HepG2 (cell line): Measurements from ENCODE around the gene TPH1. TPM values are rescaled to one million over a fixed set of nuclear protein-coding genes. Genes with fewer than 3 reads are reported as not detected.

ENCODE experiments used
- ATAC-seq: fragments of 200-7000 bp; cut with Tn5 transposase; 3 replicates; pipeline ENCODE4 v1.9.1; 2020; ENCODE audit warnings: mild to moderate bottlenecking, moderate library complexity
- Bru-seq: library from RNA; stranded (reverse); fragments of 400-500 nt; gene quantifications from one replicate; lab custom pipeline; 2021; lab: Mats Ljungman, UMichigan
- BruChase-seq, 2 experiments: library from RNA; stranded (reverse); fragments of 400-500 nt; gene quantifications; one replicate each; lab custom pipeline; 2021; lab: Mats Ljungman, UMichigan
- BruUV-seq: library from RNA; stranded (reverse); fragments of 400-500 nt; replicated peaks from 2 replicates; lab custom pipeline; 2021; lab: Mats Ljungman, UMichigan
- CTCF ChIA-PET: fragments of 300-600 bp; formaldehyde crosslinking; extraction: SDS; loops from one replicate; lab custom pipeline; 2021; ENCODE audit warnings: low total read pairs, inconsistent platforms, low intra/inter-chr PET ratio; lab: Yijun Ruan, JAX
- POLR2A ChIA-PET: fragments of 350-600 bp; sonication (Branson Sonifier 250); formaldehyde crosslinking; loops from one replicate; lab custom pipeline; 2020; ENCODE audit warnings: antibody characterized with exemption, inconsistent platforms; lab: Yijun Ruan, JAX
- DNase-seq: peaks from one replicate; pipeline ENCODE4 v3.0.0-alpha.2; 2015; ENCODE audit warnings: low spot score
- FAIRE-seq: peaks from 3 replicates; lab custom pipeline; 2011; peaks lifted over from hg19 to GRCh38; lab: Jason Lieb, UNC
- H2AFZ ChIP-seq: one replicate; pipeline ENCODE4 v1.6.1; 2011; ENCODE audit warnings: low read length, inconsistent platforms
- H3K27ac ChIP-seq: fragments of 300-600 bp; 3 replicates; pipeline ENCODE4 v1.8.0; 2011; ENCODE audit warnings: mixed run types, mild to moderate bottlenecking, mixed read lengths, low read length, inconsistent platforms; ENCODE audit not compliant: insufficient read depth; ENCODE audit errors: extremely low read length
- H3K27me3 ChIP-seq, 2 experiments: fragments of 200-600 bp in 1 of 2; 2 replicates in 1 of 2; 3 replicates in 1 of 2; pipeline versions ENCODE4 v1.6.0 to v1.8.0; 2011; ENCODE audit warnings: low read length in 2 of 2, mild to moderate bottlenecking in 2 of 2, moderate library complexity in 2 of 2, inconsistent platforms in 1 of 2; ENCODE audit not compliant: insufficient read depth in 2 of 2, control insufficient read depth in 1 of 2
- H3K36me3 ChIP-seq, 2 experiments: fragments of 200-600 bp in 1 of 2; replicated peaks in 1 of 2; 2 replicates in 1 of 2; 3 replicates in 1 of 2; pipeline versions ENCODE4 v1.5.1 to v1.8.0; 2011; ENCODE audit warnings: low read length in 2 of 2, inconsistent platforms in 1 of 2; ENCODE audit not compliant: insufficient read depth in 2 of 2, control insufficient read depth in 1 of 2
- H3K4me1 ChIP-seq: 2 replicates; pipeline ENCODE4 v1.5.1; 2012; ENCODE audit warnings: low read length, inconsistent platforms; ENCODE audit not compliant: insufficient read depth
- H3K4me2 ChIP-seq: 2 replicates; pipeline ENCODE4 v1.6.0; 2011; ENCODE audit warnings: low read depth, low read length, inconsistent platforms
- H3K4me3 ChIP-seq, 3 experiments: fragments of 200-600 bp in 1 of 3; sonication (generic), shearing (Covaris generic) in 1 of 3; replicated peaks in 1 of 3; 2 replicates each; pipeline ENCODE4 v1.5.1; 2011 to 2016; ENCODE audit warnings: low read length in 3 of 3, inconsistent platforms in 2 of 3, low read depth in 2 of 3, mild to moderate bottlenecking in 2 of 3, control low read depth in 1 of 3, mixed read lengths in 1 of 3; ENCODE audit not compliant: insufficient read depth in 1 of 3
- H3K79me2 ChIP-seq: one replicate; pipeline ENCODE4 v1.6.1; 2011; ENCODE audit warnings: low read length, inconsistent platforms; ENCODE audit not compliant: insufficient read depth
- H3K9ac ChIP-seq: 2 replicates; pipeline ENCODE4 v1.6.0; 2011; ENCODE audit warnings: mild to moderate bottlenecking, low read depth, low read length, inconsistent platforms; ENCODE audit not compliant: insufficient read depth
- H3K9me3 ChIP-seq: 2 replicates; pipeline ENCODE4 v1.5.1; 2012; ENCODE audit warnings: mild to moderate bottlenecking, low read length
- H4K20me1 ChIP-seq: 2 replicates; pipeline ENCODE4 v1.6.0; 2011; ENCODE audit warnings: inconsistent platforms, mild to moderate bottlenecking, low read length, moderate library complexity; ENCODE audit not compliant: insufficient read depth
- GLMP ChIP-seq: sonication (generic); formaldehyde crosslinking; IDR thresholded peaks from 2 replicates; pipeline ENCODE4 v1.9.0; 2021; ENCODE audit warnings: missing genetic modification reagents, mild to moderate bottlenecking, borderline replicate concordance
- MIXL1 ChIP-seq: IDR thresholded peaks from 2 replicates; pipeline ENCODE4 v1.6.1; 2016
- MLLT10 ChIP-seq: sonication (generic); formaldehyde crosslinking; IDR thresholded peaks from 2 replicates; pipeline ENCODE4 v1.4.0; 2020; ENCODE audit warnings: missing genetic modification reagents
- MYNN ChIP-seq: sonication (generic); formaldehyde crosslinking; IDR thresholded peaks from 2 replicates; pipeline ENCODE4 v1.4.0; 2020; ENCODE audit warnings: mild to moderate bottlenecking, low read depth, missing genetic modification reagents
- NFRKB ChIP-seq: fragments of 450-650 bp; IDR thresholded peaks from 2 replicates; pipeline ENCODE4 v1.6.1; 2017
- REXO4 ChIP-seq: sonication (generic); formaldehyde crosslinking; IDR thresholded peaks from 2 replicates; pipeline ENCODE4 v1.8.0; 2022; ENCODE audit warnings: missing genetic modification reagents, mild to moderate bottlenecking, borderline replicate concordance
- SMYD3 ChIP-seq: sonication (generic); formaldehyde crosslinking; IDR thresholded peaks from 2 replicates; pipeline ENCODE4 v1.8.1; 2023; ENCODE audit warnings: mild to moderate bottlenecking, missing genetic modification reagents
- U2AF1 ChIP-seq: fragments of 200-400 bp; formaldehyde crosslinking; optimal IDR thresholded peaks from 2 replicates; pipeline ENCODE3; 2017; ENCODE audit warnings: mild to moderate bottlenecking, low read depth, low read length
- ZFP62 ChIP-seq: sonication (generic); formaldehyde crosslinking; IDR thresholded peaks from 2 replicates; pipeline ENCODE4 v1.4.0; 2020; ENCODE audit warnings: missing genetic modification reagents
- ZNF589 ChIP-seq: sonication (generic); formaldehyde crosslinking; conservative IDR thresholded peaks from 2 replicates; pipeline ENCODE4 v1.8.0; 2022; ENCODE audit warnings: mild to moderate bottlenecking, moderate library complexity, missing genetic modification reagents
- ZNF777 ChIP-seq: sonication (generic); formaldehyde crosslinking; IDR thresholded peaks from 2 replicates; pipeline ENCODE4 v1.4.0; 2020; ENCODE audit warnings: missing genetic modification reagents
- WGBS: methylation state at CpG from one replicate; pipeline ENCODE4 v1.1.6; 2017; ENCODE audit warnings: low lambda C conversion rate; 5-methylcytosine and 5-hydroxymethylcytosine counted together
- in situ Hi-C: cut with HindIII; loops from 2 replicates; pipeline ENCODE4 v1.10.0; 2017; ENCODE audit warnings: low pct_unique_long_range_greater_than_20kb; ENCODE audit not compliant: extremely low pct_ligation_motif_present
- intact Hi-C: fragments of 100-400 bp; cut with micrococcal nuclease; formaldehyde crosslinking; loops from one replicate; pipeline ENCODE4 v1.10.0; 2022; ENCODE audit not compliant: unreplicated experiment
- long read RNA-seq, 2 experiments: library from RNA in 1 of 2; library from polyadenylated mRNA in 1 of 2; stranded (forward) in 1 of 2; unstranded in 1 of 2; transcript quantifications; one replicate each; pipeline ENCODE4 v2.0.0, GENCODE V29; 2019 to 2022
- polyA minus RNA-seq, 3 experiments: library from RNA; depleted of rRNA, polyadenylated mRNA; stranded (reverse); fragments of >200 nt; gene quantifications; 2 replicates each; pipeline ENCODE4 v1.2.3, GENCODE V29; 2011; ENCODE audit warnings: low replicate concordance in 1 of 3
- polyA plus RNA-seq, 8 experiments: library from polyadenylated mRNA; depleted of rRNA in 3 of 8; stranded (reverse) in 7 of 8; unstranded in 1 of 8; fragments of >200 nt; fragmentation: Illumina TruSeq in 4 of 8; extraction: Trizol in 4 of 8; gene quantifications; 2 replicates each; pipeline versions ENCODE4 v1.2.1 to v1.2.3, GENCODE V29; 2011 to 2016; ENCODE audit warnings: low read depth in 4 of 8, missing spikeins in 1 of 8, mixed read lengths in 1 of 8; ENCODE audit not compliant: insufficient read depth in 1 of 8
- total RNA-seq, 5 experiments: library from RNA; depleted of rRNA; stranded (reverse); fragments of >200 nt; fragmentation: Illumina TruSeq; extraction: Trizol; gene quantifications; 2 replicates each; pipeline ENCODE4 v1.2.3, GENCODE V29; 2016; ENCODE audit warnings: low read depth in 1 of 5
- TF ChIP-seq, protein P1 (sequence below): IDR thresholded peaks from 2 replicates; pipeline ENCODE4 v1.6.1; 2012; ENCODE audit warnings: inconsistent platforms
- TF ChIP-seq, protein P2 (sequence below): sonication (generic); formaldehyde crosslinking; IDR thresholded peaks from 2 replicates; pipeline ENCODE4 v1.4.0; 2020; ENCODE audit warnings: missing genetic modification reagents, borderline replicate concordance

Gene TPH1
- 0.22 and 0.53 TPM in 2 replicates for total RNA-seq (2016; rRNA removed; fragmentation: Illumina TruSeq; extraction: Trizol)
- total RNA-seq (2016; cell fraction: cytosol; rRNA removed; fragmentation: Illumina TruSeq; extraction: Trizol; ENCODE audit: low read depth), result not detected in 2 replicates
- 0.25 and 0.45 TPM in 2 replicates for total RNA-seq (2016; cell fraction: insoluble cytoplasmic fraction; rRNA removed; fragmentation: Illumina TruSeq; extraction: Trizol)
- 0.10 and 0.22 TPM in 2 replicates for total RNA-seq (2016; cell fraction: membrane; rRNA removed; fragmentation: Illumina TruSeq; extraction: Trizol)
- total RNA-seq (2016; cell fraction: nucleus; rRNA removed; fragmentation: Illumina TruSeq; extraction: Trizol), result 1.6 and 2.1 TPM in 2 replicates
- polyA plus RNA-seq (2011; rRNA removed), result 0.22 and 0.26 TPM in 2 replicates
- 0.03 and 0.06 TPM in 2 replicates for polyA plus RNA-seq (2011; cell fraction: cytosol; rRNA removed)
- polyA plus RNA-seq (2011; cell fraction: nucleus; rRNA removed), result 0.63 and 0.69 TPM in 2 replicates
- polyA plus RNA-seq (2012), result 0.15 and 0.25 TPM in 2 replicates
- polyA plus RNA-seq (2016; cell fraction: cytosol; fragmentation: Illumina TruSeq; extraction: Trizol; ENCODE audit: low read depth), result 0.02 TPM in 1 of 2 replicates, not detected in the other
- 0.19 and 0.21 TPM in 2 replicates for polyA plus RNA-seq (2016; cell fraction: insoluble cytoplasmic fraction; fragmentation: Illumina TruSeq; extraction: Trizol; ENCODE audit: low read depth)
- 0.03 and 0.06 TPM in 2 replicates for polyA plus RNA-seq (2016; cell fraction: membrane; fragmentation: Illumina TruSeq; extraction: Trizol; ENCODE audit: low read depth)
- 4.5 and 7.4 TPM in 2 replicates for polyA plus RNA-seq (2016; cell fraction: nucleus; fragmentation: Illumina TruSeq; extraction: Trizol; ENCODE audit: insufficient read depth, low read depth)
- polyA minus RNA-seq (2011; rRNA and poly(A)+ RNA removed; ENCODE audit: low replicate concordance), result 0.04 TPM in 1 of 2 replicates, not detected in the other
- polyA minus RNA-seq (2011; cell fraction: cytosol; rRNA and poly(A)+ RNA removed), result not detected in 2 replicates
- 0.50 and 0.77 TPM in 2 replicates for polyA minus RNA-seq (2011; cell fraction: nucleus; rRNA and poly(A)+ RNA removed)
- Bru-seq, nascent RNA, result percentile 34 among the genes with signal in this experiment
- BruChase-seq, experiment 1, labeled RNA remaining after a 6-hour chase, result percentile 45 among the genes with signal in this experiment
- BruChase-seq, experiment 2, labeled RNA remaining after a 2-hour chase, result percentile 42 among the genes with signal in this experiment
- long read RNA-seq, experiment 1, result 0 reads
- long read RNA-seq, experiment 2, result 0 reads

DNA sequence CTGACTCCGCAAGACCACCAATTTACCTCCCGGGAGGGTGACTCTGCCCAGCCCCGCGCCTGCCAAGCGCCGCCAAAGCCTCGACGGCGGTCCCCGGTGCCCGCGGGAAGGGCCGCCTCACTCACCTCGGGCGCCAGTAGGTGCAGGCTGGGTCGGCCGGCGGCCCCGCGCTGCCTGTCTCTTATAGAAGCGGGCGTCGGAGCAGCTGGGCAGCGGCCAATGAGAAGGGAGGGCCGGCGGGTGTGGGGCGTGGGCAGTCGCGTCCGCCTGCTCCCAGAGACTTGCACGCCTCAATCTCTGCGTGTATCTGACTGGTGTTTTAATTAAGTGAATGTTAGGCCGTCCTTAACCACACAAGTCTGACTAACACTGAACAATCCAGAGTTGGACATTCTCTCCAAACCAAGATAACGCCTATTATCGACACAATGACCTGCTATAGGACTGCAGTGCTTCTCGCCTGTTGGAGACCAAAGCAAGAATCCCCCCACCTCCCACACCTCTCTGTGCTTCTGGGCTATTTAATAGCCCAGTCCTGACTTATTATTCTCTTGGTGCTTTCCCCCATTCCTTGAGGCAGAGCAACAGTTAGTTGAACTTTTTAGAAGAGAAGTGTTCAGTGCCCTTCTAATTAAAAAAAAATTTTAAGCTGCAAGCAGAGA is at the start of gene TPH1:
Gene TPH1, minus strand, starts transcription at position 154 of the 662 bp plus-strand sequence. CDS start 5,507 bp downstream, outside the sequence.
- FAIRE-seq (no peak), DNase-seq (no peak), ATAC-seq (peak; percentile 98)
- Histone ChIP-seq H3K4me1 (no peaks in the 10 kb centered on the region), H3K27ac (no peak within 1 kb of the TSS), H4K20me1 (no peaks in the 10 kb centered on the region), H3K4me2 (peak within 1 kb of the TSS; percentile 62), H3K27me3 (0 out of 5 replicates have a peak, but pooled peaks cover 0 to 6% of the 10 kb centered on the region in 2 experiments), H3K9ac (no peak within 1 kb of the TSS; the same call in 1 of the 2 replicates), H3K4me3 (peak within 1 kb of the TSS; percentile 6 to 28 (median 13); a peak in 2 of 6 replicates), H2AFZ (no peak within 1 kb of the TSS), H3K79me2 (no peaks in the 10 kb centered on the region), H3K36me3 (no peaks in the 10 kb centered on the region), H3K9me3 (no peaks in the 10 kb centered on the region)
- CTCF ChIA-PET, result no interaction called here
- BruUV-seq, result no TSS peak
- in situ Hi-C loops, result no loop called here
- intact Hi-C loops, result no loop called here
- 77% methylated on average over 17 of the region's 36 CpGs for WGBS
- POLR2A ChIA-PET, result no interaction called here
- TF ChIP-seq ZNF589, result no peak
- TF ChIP-seq, protein P1, sequence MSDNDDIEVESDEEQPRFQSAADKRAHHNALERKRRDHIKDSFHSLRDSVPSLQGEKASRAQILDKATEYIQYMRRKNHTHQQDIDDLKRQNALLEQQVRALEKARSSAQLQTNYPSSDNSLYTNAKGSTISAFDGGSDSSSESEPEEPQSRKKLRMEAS, result 0 out of 2 replicates have a peak, but pooled peaks have one; percentile 29
- no peak for TF ChIP-seq GLMP (CRISPR knock-in tag)
- no peak for TF ChIP-seq SMYD3 (CRISPR knock-in tag)
- no peak for TF ChIP-seq MIXL1 (CRISPR knock-in tag)
- TF ChIP-seq NFRKB, result no peak
- TF ChIP-seq, protein P2, sequence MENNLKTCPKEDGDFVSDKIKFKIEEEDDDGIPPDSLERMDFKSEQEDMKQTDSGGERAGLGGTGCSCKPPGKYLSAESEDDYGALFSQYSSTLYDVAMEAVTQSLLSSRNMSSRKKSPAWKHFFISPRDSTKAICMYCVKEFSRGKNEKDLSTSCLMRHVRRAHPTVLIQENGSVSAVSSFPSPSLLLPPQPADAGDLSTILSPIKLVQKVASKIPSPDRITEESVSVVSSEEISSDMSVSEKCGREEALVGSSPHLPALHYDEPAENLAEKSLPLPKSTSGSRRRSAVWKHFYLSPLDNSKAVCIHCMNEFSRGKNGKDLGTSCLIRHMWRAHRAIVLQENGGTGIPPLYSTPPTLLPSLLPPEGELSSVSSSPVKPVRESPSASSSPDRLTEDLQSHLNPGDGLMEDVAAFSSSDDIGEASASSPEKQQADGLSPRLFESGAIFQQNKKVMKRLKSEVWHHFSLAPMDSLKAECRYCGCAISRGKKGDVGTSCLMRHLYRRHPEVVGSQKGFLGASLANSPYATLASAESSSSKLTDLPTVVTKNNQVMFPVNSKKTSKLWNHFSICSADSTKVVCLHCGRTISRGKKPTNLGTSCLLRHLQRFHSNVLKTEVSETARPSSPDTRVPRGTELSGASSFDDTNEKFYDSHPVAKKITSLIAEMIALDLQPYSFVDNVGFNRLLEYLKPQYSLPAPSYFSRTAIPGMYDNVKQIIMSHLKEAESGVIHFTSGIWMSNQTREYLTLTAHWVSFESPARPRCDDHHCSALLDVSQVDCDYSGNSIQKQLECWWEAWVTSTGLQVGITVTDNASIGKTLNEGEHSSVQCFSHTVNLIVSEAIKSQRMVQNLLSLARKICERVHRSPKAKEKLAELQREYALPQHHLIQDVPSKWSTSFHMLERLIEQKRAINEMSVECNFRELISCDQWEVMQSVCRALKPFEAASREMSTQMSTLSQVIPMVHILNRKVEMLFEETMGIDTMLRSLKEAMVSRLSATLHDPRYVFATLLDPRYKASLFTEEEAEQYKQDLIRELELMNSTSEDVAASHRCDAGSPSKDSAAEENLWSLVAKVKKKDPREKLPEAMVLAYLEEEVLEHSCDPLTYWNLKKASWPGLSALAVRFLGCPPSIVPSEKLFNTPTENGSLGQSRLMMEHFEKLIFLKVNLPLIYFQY, result no peak
- no peak for TF ChIP-seq ZFP62 (CRISPR knock-in tag)
- no peak for TF ChIP-seq MYNN (CRISPR knock-in tag)
- TF ChIP-seq REXO4 (CRISPR knock-in tag), result no peak
- no peak for TF ChIP-seq MLLT10 (CRISPR knock-in tag)
- TF ChIP-seq U2AF1, result no peak
- peak; percentile 85 for TF ChIP-seq ZNF777 (CRISPR knock-in tag)
